Measurements from ENCODE around the gene METAP1.

- TF ChIP-seq CTCF (conservative IDR thresholded peaks at IDR 0.05): no peak
- no peak for TF ChIP-seq ZFX (IDR thresholded peaks at IDR 0.05)
Measured at GRCh38 chr4:99059550-99059949, 64.0 kb downstream of the METAP1 start.

Measured in C4-2B (cell line).